Adrenal gland (tissue), 5 donors: ENCODE data around the gene BGN.

Source experiments
- POLR2A ChIP-seq, 2 donors: fragments of 450-650 bp; IDR thresholded peaks; one replicate each; pipeline ENCODE4 v1.6.1; 2017; ENCODE audit warnings: antibody characterized with exemption in 2 of 2, mild to moderate bottlenecking in 2 of 2, moderate library complexity in 1 of 2
- TF ChIP-seq, protein P1 (sequence below), 6 experiments: fragments of 450-650 bp in 4 of 6; fragments of 200-600 bp in 2 of 6; sonication (generic) in 1 of 6; IDR thresholded peaks; 1 replicate in 5 of 6; 2 replicates in 1 of 6; pipeline versions ENCODE4 v1.5.1 to v1.8.0; 2016 to 2021; ENCODE audit warnings: antibody characterized with exemption in 6 of 6, mild to moderate bottlenecking in 2 of 6, moderate library complexity in 1 of 6
- donor health status: DM: no; HTN: no; CAD: no.

DNA sequence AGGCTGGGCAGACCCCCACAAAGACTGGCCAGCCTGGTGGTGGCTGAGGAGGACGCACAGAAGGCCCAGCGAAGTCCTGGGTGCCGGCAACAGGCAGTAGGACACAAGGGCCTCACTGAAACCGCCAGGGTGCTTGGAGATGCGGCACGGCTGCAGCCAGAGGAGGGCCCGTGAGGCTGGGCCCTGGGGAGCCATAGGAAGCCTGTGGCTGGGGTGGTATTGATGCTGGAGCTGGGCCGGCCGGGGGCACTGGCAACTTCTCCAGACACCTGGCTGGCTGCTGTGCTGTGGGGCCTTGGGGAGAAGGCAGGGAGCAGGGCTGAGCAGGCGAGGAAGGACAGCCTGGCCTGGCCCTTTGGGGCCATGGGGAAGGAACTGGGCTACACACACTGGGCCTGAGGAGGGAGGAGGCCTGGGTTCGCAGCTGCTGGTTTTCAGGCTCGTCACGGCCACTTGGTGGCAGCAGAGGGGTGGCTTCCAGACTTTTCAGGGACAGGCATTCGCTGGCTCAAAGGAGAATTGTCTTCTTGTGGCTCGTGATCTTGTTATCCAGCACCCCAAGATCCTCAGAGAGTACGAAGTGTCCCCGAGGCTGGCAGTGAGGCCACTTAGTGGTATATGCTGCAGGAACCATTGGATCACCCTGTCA is 59.9 kb downstream of the BGN start:
- no peak for TF ChIP-seq POLR2A (IDR thresholded peaks at IDR 0.05)
- TF ChIP-seq, protein P1, sequence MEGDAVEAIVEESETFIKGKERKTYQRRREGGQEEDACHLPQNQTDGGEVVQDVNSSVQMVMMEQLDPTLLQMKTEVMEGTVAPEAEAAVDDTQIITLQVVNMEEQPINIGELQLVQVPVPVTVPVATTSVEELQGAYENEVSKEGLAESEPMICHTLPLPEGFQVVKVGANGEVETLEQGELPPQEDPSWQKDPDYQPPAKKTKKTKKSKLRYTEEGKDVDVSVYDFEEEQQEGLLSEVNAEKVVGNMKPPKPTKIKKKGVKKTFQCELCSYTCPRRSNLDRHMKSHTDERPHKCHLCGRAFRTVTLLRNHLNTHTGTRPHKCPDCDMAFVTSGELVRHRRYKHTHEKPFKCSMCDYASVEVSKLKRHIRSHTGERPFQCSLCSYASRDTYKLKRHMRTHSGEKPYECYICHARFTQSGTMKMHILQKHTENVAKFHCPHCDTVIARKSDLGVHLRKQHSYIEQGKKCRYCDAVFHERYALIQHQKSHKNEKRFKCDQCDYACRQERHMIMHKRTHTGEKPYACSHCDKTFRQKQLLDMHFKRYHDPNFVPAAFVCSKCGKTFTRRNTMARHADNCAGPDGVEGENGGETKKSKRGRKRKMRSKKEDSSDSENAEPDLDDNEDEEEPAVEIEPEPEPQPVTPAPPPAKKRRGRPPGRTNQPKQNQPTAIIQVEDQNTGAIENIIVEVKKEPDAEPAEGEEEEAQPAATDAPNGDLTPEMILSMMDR (IDR thresholded peaks at IDR 0.05): peak; percentile 42 to 72 (median 62)
